ENCODE data around the gene PGC.

Gene PGC

GRCh38 chr6:41746107-41746506 is 1.1 kb downstream of the PGC start:
- no peak for DNase-seq (ENCODE audit: low read depth)

- DNase-seq (ENCODE audit: low read depth), result no peak
These were observed 2.9 kb downstream of the PGC start for GRCh38 chr6:41744236-41744787.

- no peak for DNase-seq (ENCODE audit: low read depth)
These were observed 3.6 kb downstream of the PGC start for GRCh38 chr6:41743406-41744235.

- DNase-seq (ENCODE audit: low read depth), result no peak
These were observed 5.3 kb downstream of the PGC start for GRCh38 chr6:41741625-41742490.

DNA sequence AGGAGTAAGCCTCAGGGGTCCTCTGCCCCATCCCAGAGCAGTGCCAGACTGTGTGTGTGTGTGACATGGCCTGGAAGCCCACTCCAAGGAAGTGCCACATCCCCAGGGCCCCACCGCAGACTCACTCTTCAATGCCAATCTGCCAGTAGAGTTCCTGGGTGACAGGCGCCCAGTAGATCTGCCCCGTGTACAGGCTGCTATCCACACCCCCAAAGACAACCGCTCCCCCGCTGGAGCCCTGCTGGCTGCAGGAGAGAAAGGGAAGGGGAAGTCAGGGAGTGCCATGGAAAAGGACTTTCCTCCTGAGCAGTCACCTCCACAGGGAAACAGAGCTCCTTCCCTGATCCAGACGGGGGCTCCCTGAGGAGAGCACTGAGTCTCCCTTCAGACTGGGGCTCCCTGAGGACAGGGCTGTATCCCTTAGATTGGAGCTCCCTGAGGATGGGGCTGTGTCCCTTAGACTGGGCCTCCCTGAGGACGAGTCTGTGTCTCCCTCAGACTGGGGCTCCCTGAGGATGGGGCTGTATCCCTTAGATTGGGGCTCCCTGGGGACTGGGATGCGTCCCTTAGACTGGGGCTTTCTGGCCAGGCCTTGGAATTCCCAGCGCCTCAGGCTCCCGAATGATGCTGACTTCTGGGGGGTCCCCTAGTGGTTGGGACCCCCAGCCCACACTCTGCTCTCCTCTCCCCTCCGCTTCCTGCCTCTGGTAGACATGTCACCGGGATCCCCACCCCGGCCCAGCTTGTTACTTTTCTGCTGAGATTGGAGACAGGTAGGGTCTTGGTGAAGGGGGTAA is 6.6 kb downstream of the PGC start:
- no peak for DNase-seq (ENCODE audit: low read depth)

DNA sequence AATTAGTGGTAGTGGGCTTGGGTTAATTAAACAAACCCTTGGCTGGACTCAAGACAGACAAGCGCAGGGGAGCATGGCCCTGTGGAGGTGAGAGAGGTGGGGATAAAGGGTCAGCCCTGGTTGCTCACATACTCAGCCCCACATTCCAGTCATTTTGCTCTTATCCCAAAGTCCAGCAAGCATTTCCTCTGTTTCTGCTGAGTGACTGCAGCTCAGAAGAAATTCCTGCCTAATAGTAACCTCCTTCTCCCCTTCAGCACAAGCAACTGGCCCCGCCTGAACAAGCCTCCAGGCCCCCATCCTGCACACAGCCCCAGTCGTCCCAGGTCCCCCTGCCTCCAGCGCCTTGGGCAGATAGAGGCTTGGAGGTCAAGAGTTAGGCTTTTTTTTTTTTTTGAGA is 8.2 kb downstream of the PGC start:
- no peak for DNase-seq (ENCODE audit: low read depth)

GRCh38 chr6:41737591-41738130 is 9.5 kb downstream of the PGC start:
- no peak for DNase-seq (ENCODE audit: low read depth)

DNA sequence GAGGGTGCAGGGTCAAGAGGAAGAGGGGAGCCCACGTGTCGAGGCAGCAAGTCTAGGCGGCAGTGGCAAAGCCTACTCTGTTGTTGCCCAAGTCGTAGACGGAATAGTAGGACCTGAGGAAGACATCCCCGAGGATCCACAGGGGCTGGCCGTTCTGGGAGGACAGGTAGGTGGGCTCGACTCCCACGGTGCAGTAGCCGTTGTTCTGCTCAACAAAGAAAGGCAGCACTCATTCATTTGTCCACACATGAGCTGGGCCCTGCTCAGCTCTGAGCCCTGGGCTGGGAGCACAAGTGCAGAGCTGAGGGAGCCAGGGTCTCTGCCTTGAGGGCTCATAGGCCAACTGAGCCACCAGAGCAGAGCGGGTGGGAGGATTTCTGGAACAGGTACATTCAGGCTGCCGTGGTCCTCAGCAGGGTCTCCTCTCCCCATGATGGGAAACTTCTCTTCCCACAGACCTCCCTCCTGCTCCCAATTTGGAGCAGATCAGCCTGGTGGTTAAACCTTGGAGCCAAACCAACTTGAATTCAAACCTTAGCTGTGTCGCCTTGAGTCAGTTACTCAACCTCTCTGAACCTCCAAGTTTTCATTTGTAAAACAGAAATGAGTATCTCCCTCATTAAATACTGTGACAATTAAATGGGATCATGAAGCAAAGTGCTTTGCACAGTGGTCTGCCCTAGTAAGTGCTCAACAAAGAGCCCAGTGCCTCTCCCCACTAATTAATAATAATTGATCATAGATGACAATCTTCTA is 10.2 kb downstream of the PGC start:
- DNase-seq (ENCODE audit: low read depth), result no peak

- DNase-seq (ENCODE audit: low read depth), result no peak
These were observed 10.9 kb downstream of the PGC start for GRCh38 chr6:41736186-41736733.

DNA sequence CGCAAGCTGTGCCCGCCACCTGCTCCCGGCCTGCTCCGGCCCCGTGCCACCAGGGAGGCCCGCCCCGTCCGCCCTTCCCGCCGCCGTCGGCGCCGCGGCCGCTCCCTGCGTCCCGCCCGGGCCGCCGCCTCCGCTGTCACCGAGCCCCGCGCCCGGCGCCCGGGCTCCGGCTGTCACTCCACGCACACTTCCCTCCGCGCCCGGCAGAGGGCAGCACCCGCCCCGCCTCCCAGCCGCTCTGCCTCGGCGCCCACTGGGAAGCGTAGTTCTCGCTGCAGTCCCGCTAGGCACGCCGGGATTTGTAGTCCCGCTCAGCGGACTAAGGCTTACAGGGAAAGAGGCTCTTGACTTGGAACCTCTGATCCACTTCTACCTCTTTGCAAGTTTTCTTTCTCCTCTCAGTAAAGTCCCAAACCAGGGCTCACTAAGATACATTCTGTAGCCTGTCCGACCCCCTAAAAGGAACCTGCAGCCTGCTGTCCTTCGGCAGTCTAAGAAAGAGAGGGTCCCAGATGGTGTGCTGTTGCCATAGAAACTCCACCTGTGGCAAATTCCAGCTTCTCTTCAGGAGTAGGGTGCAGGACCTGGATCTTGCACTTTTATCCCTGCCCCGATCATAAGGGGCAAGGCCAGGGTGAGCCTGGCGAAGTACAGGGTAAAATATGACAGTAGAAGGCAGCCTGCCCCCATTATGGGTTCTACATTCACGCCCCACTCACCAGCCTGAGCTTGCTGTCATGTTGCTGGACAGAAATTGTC is 11.6 kb downstream of the PGC start, which contains the start of gene TFEB:
TSS of gene TFEB (minus strand) at position 182 of the 759 bp plus-strand sequence. CDS start 44,395 bp downstream, outside the sequence.
- peak; percentile 94 for DNase-seq (ENCODE audit: low read depth)

DNA sequence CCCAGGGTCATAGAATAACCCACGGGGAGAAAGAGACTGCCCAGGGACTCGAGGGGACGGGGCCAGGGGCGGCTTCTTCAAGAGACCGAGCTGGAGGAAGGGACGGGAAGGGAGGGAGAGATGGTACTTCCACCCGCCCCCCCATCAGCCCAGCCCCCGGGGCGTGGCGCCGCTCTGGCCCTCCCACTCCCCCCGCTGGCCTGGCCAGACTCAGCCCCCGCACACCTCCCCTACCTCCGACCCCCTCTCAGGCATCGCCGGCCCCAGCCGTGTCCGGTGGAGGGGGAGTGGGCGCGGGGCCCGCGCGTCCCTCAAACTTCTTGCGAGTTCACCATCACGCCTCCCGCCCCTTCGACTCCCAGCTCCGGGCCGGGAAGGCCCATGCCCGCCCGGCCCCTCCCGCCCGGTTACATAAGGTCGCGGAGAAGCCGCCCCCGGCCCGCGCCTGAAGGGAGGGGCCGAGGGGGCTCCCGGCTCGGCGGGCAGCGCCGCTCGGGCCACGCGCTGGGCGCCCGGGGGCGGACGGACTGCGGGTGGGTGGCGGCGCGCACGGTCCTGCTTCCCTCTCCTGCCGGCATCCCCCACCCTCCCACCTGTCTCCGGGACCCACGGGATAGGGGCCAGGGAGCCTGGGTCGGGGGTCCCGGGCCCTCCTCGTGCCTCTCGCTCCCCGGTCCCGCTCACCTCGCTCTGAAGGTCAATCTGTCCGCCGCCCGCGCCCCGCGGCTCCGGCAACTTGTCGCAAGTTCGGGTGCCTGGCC is 12.4 kb downstream of the PGC start:
- DNase-seq (ENCODE audit: low read depth), result peak; percentile 42

DNA sequence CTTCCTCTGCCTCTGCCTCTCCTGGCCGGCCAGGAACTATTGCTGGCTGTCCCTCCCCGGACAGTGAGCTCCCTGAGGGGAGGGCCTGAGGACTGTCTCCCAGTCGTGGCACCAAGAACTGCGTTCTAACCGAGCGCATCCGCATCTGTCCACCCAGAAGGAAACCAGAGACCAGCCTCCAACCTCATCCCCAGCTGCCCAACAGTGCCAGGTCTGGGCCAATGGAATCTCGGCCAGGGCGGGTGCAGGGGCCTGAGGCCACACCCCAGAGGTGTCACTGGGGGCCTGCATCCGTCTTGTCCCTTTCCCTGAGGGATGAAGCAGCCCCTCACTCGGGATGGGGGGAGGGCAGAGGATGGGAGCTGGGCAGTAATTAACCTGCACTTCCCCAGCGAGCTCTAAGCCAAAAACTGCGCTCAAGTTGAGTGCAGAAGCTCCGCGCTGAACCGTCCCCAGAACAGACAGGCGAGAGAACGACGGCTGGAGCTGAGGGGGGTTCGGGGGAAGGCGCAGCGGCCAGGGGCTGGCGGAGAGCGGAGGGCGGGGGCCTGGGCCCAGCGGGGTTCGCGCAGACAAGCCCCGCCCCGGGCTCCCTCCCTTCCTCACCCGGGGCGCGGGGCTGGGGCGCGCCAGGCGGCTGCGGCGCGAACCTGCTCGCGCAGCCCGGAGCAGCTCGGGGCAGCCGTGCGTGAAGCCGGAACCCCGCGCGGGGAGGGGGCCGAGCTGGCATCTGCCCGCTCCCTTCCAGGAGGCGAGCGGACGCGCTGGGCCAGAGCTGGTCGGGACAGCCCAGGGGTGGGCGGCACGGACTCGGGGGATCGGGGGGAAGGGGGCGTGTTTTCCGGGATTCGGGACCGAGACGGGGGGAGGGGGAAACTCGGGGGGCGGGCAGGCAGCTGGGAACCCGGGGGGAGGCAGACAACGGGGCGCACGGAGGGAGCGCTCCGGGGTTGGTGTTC is 13.2 kb downstream of the PGC start:
- peak; percentile 19 for DNase-seq (ENCODE audit: low read depth)

DNA sequence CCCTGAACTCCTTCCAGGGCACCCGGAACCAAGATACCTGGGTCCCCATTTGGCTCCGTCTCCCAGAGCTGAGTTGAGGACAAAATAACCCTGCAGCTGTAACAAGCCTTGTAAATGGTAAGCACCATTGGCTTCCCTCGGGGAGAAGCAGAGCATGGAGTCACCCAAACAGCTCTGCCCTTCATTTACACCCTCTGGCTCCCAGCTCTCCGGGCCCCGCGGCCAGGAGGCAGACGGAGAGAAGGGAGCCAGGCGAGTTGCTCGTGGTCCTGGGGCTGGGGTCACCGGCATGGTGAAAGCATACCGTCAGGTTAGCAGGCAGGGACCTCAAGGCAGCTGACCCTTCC is 13.9 kb downstream of the PGC start:
- DNase-seq (ENCODE audit: low read depth), result no peak

DNA sequence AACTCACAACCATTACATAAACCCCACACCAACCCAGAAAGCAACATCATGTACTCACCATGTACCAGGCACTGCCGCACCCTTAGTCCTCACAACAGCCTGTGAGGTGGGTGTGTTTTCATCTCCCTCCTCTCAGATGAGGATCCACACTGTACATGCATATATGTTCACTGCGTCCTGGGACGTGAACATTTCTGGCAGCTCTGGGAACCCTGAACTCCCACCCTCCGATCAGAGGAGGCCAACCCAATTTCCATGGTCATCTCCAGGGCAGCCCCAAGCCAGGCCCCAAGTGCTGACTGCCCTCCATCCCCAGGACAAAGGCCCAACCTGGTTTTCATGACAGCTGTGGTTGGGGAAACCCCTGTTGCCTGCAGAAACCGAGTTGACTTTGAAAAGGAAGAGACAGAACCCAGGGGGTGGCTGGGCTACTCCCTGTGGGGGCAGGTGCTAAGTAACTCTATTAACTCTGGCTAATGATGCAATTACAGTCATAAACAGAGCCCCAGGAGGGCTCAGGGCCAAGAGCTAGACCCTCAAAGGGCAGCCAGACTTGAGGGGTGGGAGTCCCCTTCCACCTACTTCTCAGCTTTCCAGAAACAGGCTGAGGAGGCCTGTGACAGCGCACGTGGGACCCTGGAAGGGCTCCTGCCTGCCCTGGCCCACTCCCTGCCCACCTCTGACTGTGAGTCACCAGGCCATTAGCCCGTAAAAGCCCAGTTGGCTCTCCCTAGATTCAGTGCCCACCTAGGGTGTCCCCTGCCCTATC is 14.4 kb downstream of the PGC start:
- no peak for DNase-seq (ENCODE audit: low read depth)

DNA sequence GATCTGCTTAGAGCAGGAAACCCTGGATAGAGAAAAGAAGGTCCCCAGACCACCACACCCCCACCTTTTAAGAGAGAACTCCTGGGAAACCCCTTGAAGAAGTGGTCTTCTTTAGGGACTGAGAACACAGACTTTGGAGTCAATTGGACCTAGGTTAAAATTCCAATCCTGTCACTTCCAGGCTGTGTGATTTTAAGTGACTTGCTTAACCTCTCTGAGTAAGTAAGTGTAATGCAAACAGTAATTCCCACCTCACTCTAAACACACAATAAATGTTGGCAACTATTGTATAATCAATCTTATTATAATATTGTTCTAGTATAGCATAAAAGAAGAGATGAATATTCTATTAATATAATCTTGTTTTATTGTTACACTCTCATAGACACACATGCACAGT is 15.0 kb downstream of the PGC start:
- DNase-seq (ENCODE audit: low read depth), result no peak

DNA sequence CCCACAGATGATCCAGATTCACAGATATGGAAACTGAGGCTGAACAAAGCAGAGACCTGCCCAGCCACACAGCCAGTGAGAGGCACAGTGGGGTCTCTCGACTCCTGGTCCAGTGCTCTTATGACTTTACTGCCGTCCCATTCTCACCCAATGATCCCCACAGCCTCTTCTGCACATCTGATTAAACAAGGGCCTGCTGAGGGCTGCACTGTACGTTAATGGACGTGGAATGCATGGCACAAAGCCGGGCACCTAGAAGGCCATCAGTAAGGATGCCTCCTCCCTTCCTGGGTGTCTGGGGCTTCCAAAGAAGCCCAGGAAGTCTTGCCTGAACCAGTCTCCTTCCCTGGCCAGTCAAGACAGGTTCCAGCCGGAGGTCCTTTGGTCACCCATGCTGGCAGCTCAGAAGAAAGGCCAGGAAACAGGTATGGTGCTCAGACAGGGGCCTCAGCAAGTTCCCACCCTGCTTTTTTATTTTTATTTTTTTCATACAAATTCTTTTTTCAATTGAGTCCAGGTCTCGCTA is 15.6 kb downstream of the PGC start:
- no peak for DNase-seq (ENCODE audit: low read depth)
